Transverse colon (tissue), 4 donors: ENCODE measurements around the gene ACVR2B.

Experiments used
- CTCF ChIP-seq, 5 experiments: fragments of 200-600 bp in 3 of 5; fragments of 450-650 bp in 2 of 5; sonication (generic) in 3 of 5; IDR thresholded peaks; 1 replicate in 2 of 5; 2 replicates in 3 of 5; pipeline ENCODE4 v1.5.1; 2016 to 2017; ENCODE audit warnings: antibody characterized with exemption in 5 of 5, inconsistent platforms in 3 of 5, mild to moderate bottlenecking in 2 of 5, moderate library complexity in 1 of 5
- POLR2A ChIP-seq: fragments of 450-650 bp; IDR thresholded peaks from one replicate; pipeline ENCODE4 v1.6.1; 2016; ENCODE audit warnings: antibody characterized with exemption, mild to moderate bottlenecking, moderate library complexity
- POLR2AphosphoS5 ChIP-seq, 3 donors: sonication (generic); formaldehyde crosslinking; IDR thresholded peaks; one replicate each; pipeline ENCODE4 v1.6.1; 2016; ENCODE audit warnings: antibody characterized with exemption in 3 of 3

GRCh38 chr3:38534180-38534579 lies 80.5 kb downstream of the ACVR2B start:
- no peak for TF ChIP-seq CTCF (IDR thresholded peaks at IDR 0.05)
- TF ChIP-seq POLR2A = no peak
- no peak for TF ChIP-seq POLR2AphosphoS5 (IDR thresholded peaks at IDR 0.05)
